GM21515 (cell line): ENCODE data around the gene SARNP.

ENCODE experiments used
- ATAC-seq: cut with Tn5 transposase; IDR thresholded peaks from one replicate; pipeline ENCODE4 v1.9.1; 2021; ENCODE audit not compliant: unreplicated experiment

SARNP gene

GRCh38 chr12:55711786-55712553 lies 105.6 kb downstream of the SARNP start:
- ATAC-seq = no peak

- ATAC-seq = no peak
Measured at GRCh38 chr12:55708695-55709233, 108.8 kb downstream of the SARNP start.

- peak; percentile 54 for ATAC-seq
Measured at GRCh38 chr12:55707841-55708694, 109.5 kb downstream of the SARNP start, which contains the start of gene ITGA7. ITGA7 (minus strand) TSS chr12:55707904; CDS start chr12:55707682, 222 bp downstream.
